Bone marrow (tissue), 2 donors: Measurements from ENCODE around the gene CPLX1.
"Not testable (repeated sequence)": the region's sequence is repeated elsewhere in the genome, so short reads cannot be mapped to it uniquely, and the experiment has no call there.

ENCODE experiments used
- DNase-seq, 2 donors: peaks; one replicate each; lab custom pipeline; 2025; lab: John Stamatoyannopoulos, UW

CPLX1 gene

DNA sequence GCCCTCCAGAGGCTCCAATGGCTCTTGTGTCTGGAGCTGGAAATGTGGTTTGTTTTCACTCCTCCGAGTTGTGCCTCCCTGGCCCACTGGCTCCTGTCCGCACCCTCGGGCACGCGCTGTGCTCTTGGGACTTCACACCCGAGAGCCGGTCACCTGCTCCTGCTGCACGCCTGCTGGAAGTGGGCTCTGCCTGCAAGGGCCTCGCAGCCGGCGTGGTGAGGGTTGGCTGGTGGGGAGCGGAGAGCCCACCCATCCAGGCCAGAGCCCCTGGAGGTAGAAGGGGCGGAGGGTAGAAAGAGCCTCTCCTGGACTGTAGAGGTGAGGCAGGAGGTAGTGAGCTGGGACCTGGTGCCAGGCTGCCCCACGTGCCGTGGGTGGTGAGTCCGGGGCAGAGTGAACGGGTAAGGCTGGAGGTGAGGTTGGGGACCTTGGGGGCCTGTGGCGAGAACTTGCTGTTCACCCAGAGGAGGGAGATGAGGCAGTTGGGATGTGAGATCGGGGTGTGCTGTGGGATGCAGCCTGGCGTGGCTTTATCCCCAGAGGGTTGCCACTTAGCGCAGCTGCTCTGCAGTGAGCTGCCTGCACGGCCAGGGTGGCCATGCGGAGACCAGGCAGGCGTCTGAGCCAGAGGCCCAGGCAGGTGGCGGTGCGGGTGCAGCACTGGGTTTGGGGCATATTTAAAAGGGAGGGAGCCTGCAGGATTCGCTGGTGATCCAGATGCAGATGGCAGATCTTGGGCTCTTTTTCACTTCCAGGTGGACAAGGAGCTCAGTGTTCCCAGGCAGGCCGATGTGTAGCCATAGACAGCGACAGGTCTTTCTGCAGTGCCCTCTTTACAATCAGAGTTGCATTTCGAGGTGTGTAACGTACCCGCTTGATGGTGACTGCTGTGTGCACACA lies 71.5 kb downstream of the CPLX1 start:
- DNase-seq = no peak

DNA sequence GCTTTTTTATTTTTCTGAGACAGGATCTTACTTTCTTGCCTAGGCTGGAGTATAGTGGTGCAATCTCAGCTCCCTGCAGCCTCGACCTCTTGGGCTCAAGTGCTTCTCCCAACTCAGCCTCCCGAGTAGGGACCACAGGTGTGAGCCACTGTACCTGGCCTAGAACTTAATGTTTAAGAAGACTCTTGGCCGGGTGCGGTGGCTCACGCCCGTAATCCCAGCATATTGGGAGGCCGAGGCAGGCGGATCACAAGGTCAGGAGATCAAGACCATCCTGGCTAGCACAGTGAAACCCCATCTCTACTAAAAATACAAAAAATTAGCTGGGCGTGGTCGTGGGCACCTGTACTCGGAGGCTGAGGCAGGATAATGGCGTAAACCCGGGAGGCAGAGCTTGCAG lies 72.7 kb downstream of the CPLX1 start:
- DNase-seq = not testable (repeated sequence)

DNA sequence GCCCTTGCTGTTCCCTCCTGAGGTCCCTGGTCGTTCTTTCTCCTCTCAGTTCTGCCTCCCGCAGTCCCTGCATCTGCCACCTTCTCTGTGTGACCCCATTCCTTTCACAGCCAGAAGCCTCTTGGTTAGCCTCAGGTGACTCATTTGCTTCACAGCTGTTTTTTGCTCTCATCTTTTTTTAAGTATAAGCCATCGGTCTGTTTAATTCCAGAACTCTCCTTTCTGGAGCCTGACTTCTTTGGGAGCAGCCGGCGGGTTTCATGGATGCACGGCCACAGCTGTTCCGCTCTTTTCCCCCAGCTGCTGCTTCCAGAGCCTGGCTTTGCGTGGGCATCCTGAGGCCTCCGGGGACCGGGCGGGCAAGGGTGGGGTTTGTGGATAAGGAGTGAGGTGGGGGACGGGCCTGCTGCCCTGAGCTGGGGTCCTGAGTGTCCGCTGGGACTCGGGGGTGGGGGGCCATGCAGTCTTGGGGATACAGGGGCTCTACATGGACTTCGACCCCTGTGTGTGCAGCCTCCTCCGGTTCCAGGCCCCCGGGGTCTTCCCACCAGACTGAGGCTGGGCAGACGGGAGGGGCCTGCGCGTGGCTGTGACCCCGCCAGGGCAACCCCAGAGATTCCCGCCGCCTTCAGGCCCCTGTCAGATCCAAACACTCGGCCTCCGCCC lies 73.6 kb downstream of the CPLX1 start:
- DNase-seq = no peak

DNA sequence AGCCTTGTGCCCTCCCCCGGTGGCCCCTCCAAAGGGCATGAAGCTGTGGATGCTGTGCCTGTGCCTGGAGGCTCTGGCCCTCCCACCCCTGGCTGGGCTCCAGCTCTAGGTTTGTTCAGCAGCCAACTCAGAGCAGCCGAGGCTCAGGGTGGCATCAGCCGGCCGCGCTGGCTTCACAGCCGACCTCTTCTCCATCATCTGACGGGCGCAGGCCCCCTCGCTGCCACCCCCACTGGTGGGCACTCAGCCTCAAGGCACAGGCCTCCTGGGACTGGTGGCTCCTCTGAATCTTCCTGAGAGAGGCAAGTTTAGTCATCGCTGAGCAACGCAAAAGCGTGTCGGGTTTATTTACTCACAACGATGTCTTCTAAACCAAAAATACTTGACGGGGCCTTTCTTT lies 74.3 kb downstream of the CPLX1 start:
- no peak for DNase-seq

DNA sequence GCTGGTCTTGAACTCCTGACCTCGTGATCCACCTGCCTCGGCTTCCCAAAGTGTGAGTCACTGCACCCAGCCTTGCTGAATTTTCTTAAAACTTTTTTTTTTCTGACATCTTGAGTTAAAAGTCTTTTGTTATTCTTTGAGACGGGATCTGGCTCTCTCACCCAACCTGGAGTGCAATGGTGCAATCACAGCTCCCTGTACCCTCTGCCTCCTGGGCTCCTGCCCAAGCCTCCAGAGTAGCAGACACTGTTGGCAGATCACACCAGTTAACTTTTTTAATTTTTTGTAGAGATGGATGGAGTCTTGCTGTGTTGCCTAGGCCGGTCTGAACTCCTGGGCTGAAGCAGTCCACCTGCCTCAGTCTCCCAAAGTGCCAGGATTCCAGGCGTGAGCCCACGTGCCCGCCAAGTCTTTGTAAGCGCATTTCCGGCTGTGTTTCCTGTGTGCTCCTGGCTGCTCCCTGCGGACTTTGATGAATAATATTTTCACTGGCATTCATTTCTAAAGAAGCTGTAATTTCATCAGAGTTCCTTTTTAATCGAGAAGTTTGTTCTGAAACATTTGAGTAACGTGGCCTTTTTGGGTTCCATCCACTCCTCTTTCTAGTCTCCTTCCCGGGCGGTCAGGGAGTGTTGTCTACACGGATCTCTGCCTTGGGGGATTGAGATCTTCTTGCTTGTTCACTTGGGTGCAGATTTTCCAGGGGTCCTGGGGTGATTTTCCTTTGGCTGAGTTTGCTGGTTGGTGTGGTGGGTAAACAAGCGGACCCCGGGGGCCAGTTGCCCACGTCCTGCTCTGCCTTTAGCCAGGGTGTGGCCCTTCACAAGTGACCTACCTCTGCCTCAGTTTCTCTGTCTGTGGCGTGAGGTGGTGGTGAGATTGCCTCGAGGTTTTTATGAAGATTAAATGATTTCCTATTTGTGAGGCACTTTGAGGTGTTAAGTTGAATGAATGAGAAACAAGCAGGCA lies 75.9 kb downstream of the CPLX1 start:
- no peak for DNase-seq

DNA sequence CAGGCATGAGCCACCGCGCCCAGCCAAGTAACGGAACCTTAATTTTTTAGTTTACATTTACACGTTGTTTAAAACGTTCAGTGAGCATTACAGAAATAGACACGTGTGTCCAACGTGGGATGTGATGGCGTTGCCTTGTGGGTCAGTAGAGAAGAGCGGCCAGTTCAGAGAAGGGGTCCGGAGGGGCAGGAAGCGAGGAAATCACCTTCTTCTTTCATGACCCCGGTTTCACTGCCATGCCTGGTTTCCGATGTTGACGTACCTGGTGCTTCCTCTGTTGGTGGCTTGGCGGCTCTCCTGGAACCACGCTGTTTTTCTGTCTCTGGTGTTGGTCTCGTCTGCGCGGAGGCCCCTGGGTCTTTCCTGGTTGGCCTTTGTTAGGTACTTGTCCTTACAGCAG lies 77.5 kb downstream of the CPLX1 start:
- no peak for DNase-seq

DNA sequence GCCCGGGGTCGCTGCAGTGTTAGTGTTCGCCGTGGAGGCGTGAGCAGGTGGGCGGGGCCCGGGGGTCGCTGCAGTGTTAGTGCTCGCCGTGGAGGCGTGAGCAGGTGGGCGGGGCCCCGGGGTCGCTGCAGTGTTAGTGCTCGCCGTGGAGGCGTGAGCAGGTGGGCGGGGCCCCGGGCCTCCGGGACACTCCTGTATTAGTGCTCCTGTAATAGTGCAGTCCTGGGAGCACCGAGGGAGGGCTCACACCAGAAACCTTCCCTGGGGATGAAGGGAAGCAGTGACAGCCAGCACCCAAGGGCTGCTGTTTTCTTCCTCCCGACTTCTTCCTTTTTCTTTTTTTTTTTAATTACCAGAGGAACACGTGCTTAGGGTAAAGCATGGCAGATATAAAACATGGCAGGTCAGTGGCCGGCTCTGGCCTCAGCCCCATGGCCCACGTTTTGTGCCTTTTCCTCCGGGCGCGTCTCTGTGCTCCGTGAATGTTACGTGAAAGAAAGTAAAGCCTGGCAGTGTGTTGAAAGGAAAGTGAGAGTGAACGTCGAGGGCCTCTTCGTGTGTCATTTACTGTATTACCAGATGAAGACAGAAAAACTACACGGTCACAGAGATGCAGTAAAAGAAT lies 78.3 kb downstream of the CPLX1 start:
- DNase-seq = no peak

DNA sequence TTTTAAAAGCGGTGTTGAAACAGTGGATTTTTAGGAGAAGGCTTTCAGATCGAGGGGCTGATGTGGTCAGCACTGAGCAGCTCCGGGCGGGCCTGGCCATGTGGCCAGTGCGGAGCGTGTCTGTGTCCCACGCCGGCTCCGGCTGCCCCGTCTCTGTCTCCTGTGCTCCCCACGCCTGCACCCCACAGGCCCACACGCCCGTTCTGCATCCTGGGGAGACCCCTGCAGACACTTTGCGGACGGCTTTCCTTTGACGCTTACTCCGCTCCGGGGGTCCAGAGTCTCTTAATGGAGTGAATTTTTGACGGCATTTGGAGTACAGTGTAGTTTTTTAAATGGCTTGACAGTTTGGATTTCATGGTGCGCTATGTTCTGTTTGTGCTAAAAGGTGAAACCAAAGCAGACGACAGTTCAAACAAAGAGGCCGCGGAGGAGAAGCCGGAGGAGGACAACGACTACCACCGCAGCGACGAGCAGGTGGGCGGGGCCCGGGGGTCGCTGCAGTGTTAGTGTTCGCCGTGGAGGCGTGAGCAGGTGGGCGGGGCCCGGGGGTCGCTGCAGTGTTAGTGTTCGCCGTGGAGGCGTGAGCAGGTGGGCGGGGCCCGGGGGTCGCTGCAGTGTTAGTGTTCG lies 81.6 kb downstream of the CPLX1 start:
- no peak for DNase-seq

DNA sequence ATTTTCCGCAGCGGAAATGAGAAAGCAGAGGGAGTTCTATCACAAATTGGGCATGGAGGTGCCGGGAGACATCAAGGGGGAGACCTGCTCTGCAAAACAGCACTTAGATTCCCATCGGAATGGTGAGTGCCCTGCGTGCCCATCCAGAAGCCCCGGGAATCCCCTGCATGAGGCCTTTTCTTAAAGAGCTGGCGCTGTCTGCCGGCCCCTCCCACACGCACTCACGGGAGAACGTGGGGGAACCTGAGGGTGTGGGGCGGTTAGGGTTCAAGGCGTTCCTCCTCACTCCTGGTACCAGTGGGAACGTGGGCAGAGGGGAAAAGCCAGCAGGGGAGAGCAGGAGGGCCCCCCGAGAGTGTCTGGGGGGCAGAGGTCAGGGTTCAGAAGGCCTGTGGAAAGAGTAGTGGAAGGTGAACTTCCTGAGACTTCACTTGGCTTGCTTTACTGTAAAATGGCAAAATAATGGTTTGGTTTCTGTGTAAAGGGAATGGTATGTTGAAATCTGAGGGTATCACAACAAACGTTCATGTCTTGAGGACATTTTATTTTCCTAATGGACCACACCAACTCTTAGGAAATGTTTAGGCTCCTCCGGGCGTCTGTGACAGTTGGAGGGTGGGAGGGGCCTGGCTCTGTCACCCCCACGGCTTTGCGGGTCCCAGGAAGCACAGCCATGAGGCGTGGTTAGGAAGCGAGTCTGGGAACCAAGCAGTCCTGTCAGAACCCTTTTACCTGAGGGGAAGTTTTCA lies 82.3 kb downstream of the CPLX1 start:
- no peak for DNase-seq

DNA sequence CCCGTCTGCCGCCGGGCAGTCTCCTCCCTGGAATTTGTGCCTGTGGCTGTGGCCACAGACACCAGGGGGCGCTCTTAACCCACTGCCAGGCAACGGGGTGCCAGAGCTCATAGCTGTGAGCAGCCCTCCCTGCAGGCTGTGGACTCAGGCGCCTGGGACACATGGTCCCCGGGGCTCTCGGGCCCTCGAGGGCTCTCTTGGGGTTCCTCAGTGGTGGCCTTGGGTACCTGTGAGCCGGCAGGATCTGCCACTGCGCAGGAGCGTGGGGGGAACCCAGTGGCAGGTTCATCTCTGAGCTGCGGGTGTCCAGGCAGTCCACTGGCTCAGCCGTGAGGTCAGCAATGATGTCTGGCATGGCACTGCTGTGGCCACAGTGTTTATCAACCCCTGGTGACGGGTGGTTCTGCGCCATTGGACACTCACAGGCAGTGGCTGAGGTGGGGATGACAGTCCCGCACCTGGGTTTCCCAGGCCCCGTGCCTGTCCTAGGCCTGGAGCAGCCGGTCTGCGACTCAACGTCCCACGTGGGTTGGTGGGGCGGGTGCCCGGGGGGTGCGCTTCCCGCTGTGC lies 83.1 kb downstream of the CPLX1 start:
- peak; percentile 31 to 33 for DNase-seq

DNA sequence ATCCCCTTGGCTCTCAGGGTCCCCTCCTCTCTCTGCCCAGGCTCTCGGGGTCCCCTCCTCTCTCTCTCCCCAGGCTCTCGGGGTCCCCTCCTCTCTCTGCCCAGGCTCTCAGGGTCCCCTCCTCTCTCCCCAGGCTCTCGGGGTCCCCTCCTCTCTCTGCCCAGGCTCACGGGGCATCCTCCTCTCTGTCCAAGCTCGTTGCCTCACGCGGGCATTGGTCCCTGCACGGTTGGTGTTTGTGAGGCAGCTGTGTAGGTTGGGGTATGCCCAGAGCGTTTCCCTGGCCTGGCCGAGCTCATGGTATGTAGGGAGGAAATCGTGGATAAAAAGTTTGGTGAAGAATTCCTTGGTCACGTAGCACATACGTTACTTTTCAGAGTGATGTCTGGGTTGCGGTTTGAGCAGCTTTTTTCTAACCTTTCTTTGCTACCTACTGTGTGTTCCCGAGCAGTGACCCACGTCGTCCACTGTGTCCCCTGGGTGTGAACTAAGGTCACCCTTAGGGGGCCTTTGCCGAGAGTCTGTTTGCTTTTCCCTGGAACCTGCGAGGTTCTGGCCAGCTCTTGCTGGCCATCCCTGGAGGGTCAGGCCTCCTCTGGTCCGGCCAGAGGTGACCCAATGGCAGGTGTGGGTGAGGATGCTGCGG lies 83.7 kb downstream of the CPLX1 start:
- DNase-seq = no peak

DNA sequence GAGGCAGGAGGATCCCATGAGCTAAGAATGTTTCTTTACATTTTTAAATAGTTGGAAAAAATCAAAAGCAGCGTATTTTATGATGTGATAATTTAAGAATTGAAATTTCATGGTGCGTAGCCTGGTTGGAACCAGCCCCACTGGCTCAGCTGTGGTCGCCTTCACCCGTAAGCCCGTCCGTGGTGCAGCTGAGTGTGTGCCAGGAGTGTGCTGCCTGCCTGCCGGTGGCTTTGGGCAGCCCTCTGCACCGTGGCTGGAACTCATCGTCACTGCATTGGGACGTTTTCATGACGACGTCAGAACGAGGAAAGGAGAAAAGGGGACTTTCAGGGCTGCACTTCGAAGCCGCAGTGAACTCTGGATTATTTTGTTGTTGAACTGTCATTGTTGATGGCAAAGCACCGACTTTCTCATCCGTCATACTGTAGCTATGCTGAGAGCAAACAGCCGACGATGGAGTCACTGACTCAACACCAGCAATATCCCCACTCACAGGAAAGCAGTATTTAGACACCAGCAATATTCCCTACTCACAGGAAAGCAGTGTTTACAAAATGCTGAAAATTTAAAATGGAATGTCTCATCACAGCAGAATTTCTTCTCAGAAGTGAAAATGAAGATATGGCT lies 85.2 kb downstream of the CPLX1 start:
- no peak for DNase-seq

DNA sequence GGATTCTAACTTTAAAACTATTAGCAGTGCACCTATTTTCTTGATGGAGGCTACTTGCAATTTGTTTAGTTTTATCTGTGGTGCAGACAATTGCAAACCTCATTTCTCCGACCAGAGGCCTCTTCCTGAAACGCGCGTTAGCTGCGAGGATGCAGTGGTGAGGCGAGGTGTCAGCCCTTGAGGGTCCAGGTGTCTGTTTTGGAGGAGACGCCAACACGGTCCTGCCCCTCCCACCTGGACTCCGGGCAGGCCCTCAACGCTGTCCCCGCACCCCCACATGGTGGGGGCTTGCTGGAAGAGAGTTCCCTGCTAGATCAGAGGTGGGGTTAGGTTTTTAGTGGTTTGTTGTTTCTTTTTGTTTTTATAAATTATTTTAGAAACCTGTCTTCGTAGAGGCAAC lies 85.9 kb downstream of the CPLX1 start:
- DNase-seq = no peak

DNA sequence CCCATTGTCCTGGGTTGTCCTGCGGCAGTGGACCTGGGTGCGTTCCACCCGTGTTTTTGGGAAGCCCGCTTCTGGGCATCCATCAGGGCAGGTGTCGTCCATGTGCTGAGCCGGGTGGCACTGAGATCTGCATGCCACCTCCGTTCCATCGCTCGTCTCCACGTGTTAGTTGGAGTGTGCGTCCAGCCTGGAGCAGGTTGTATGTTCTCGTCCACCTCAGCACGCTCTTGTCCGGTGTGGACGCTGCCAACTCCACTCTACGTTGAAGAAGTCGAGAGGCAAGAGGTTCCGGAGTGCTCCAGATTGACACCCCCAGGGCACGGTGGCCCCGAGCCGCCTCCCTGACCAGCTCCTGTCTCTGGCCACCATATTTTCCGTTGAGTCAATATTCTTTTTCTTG lies 86.4 kb downstream of the CPLX1 start:
- no peak for DNase-seq

DNA sequence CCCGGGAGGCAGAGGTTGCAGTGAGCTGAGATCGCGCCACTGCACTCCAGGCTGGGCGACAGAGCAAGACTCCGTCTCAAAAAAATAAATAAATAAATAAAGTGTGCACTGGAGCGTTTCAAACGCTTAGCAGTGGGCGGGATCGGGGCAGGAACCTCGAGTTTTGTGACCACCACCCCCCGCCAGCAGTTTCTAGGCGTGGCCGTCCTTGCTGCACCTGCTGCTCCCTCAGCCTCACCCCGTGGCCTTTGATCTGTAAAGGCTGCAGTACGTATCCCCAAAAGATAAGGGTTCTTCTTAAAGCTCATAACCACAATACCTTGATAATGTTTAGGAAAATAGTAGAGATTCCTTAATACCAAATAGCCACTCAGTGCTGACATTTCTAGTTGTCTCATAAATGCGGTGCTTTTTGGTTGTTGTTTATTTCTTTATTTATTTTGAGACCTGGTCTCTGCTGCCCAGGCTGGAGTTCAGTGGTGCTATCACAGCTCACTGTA lies 87.1 kb downstream of the CPLX1 start:
- DNase-seq = no peak

DNA sequence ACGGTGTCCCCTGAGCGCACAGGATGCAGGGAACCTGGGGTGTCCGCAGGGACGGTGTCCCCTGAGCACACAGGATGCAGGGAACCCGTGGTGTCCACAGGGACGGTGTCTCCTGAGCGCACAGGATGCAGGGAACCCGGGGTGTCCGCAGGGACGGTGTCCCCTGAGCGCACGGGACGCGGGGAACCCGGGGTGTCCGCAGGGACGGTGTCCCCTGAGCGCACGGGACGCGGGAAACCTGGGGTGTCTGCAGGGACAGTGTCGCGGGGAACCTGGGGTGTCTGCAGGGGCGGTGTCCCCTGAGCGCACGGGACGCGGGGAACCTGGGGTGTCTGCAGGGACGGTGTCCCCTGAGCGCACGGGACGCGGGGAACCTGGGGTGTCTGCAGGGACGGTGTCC lies 89.4 kb downstream of the CPLX1 start:
- not testable (repeated sequence) for DNase-seq

DNA sequence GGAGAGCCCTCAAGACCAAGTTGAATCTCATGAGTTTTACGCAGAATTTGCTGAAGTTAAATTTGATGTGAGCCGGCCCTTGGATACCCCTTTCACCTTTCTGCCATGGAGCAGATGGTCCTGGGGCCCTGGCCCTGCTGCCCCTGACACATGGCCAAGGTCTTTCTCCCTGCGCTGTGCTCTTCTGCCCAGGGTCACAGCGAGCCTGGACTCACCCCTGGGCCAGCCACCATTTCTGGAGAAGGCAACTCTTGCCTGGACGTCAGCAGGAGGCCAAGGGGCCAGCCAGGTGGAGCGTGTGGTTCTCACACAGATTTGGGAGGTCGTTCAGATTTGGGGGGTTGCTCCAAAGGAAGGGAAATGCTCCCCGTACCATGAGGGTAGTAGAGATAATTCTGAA lies 90.3 kb downstream of the CPLX1 start:
- DNase-seq = no peak
